DND-41 (cell line): ENCODE data around the gene JAK3.

Source experiments
- CTCF ChIP-seq: IDR thresholded peaks from 2 replicates; pipeline ENCODE4 v1.5.1; 2012; ENCODE audit warnings: borderline replicate concordance, low read length, moderate library complexity, mild to moderate bottlenecking; ENCODE audit not compliant: poor library complexity, severe bottlenecking; ENCODE audit errors: extremely low read depth
- EZH2 ChIP-seq: IDR thresholded peaks from 3 replicates; pipeline ENCODE4 v1.6.1; 2012; ENCODE audit warnings: borderline replicate concordance, low read depth, mild to moderate bottlenecking, moderate library complexity, low read length, inconsistent platforms; ENCODE audit not compliant: severe bottlenecking

- TF ChIP-seq CTCF (no peak), EZH2 (no peak)
These were observed 5.7 kb downstream of the JAK3 start for GRCh38 chr19:17841810-17842662.
